ENCODE results near the gene UFD1. TPM values are rescaled to one million over a fixed set of nuclear protein-coding genes. Genes with fewer than 3 reads are reported as not detected.

The UFD1 gene, protein sequence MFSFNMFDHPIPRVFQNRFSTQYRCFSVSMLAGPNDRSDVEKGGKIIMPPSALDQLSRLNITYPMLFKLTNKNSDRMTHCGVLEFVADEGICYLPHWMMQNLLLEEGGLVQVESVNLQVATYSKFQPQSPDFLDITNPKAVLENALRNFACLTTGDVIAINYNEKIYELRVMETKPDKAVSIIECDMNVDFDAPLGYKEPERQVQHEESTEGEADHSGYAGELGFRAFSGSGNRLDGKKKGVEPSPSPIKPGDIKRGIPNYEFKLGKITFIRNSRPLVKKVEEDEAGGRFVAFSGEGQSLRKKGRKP
- 10 to 100 TPM; 39.6 to 73.8 (median 73.4) TPM for polyA plus RNA-seq

DNA sequence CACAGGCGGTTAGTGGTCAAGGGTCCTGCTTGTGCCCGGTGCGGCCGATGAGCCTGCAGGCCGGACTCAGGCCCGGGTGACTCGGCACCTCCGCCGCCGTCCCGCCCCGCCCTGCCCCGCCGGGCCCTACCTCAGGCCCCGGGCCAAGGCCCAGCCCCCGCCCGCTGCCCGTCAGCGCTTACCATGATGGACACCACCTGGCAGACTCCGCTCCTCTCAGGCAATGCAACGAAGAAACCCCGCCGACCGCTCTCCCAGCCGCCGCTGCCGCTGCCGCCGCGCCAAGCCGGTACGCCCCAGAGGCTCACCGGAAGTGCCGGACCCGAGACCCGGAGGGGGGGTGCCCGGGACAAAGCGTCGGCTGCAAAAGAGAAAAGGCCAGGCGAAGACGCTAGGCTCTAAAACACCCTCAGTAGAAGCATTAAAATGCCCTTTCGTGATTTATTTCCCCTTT lies at the start of gene UFD1:
Gene UFD1 (minus strand): TSS at position 293 of the 454 bp plus-strand sequence. CDS start 108 bp downstream, at position 185.
- WGBS, 3 donors: 0 to 1% (median 0%) methylated on average over 38 to 42 of the region's 42 CpGs
- H3K27ac ChIP-seq (ENCODE audit: low read depth, low read length): peak within 1 kb of the TSS; percentile 98

DNA sequence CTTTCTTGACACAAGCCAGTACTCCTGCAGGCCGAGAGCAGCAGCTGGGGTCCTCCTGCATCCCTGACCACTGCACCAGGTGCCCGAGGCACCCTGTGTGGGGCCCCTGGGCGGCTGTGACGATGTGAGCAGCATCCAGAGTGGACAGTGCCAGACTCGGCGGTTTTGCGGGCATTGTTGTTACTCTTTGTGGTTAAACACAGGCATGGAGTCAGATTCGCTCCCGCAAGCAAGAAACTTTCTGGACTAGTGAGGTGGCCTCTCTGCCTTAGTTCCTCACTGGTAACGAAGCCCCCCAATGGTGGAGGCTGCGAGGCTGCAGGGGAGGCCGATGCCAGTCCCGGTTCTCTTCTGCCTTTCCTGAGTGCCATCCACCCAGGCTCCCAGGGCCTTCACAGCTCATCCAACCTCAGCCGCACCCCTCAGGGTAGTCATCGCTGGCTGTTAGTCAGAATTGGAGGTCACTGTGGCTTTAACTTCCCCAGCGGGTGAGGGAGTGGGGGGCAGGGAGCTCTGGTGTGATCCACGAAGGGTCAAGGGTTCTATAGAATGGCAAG lies 48.9 kb upstream of the UFD1 start:
- WGBS, 3 donors: 70 to 78% (median 77%) methylated on average over 17 of the region's 17 CpGs
- no peak overlapping the region for H3K27ac ChIP-seq (ENCODE audit: low read depth, low read length)

DNA sequence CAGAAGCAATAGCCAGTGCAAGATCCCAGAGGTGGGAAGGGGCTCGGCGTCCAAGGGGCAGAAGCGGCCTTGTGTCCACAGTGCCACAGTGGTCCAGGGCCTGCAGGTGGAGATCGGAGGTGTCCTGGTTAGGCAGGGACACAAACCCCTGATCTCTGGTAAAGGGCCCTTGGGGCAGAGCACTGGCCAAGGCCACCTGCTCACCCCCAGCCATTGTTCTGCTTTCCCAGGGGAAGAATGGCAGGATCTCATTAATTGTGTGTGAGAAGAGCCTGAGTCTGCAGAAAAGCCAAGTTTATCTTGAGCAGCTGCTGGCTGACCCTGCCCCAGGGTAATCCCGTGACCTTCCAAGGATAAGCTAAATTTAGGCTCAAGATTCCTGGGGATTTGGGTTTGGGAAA lies 48.3 kb upstream of the UFD1 start:
- WGBS, 3 donors: 76 to 80% (median 77%) methylated on average over 5 of the region's 5 CpGs
- no peak overlapping the region for H3K27ac ChIP-seq (ENCODE audit: low read depth, low read length)

DNA sequence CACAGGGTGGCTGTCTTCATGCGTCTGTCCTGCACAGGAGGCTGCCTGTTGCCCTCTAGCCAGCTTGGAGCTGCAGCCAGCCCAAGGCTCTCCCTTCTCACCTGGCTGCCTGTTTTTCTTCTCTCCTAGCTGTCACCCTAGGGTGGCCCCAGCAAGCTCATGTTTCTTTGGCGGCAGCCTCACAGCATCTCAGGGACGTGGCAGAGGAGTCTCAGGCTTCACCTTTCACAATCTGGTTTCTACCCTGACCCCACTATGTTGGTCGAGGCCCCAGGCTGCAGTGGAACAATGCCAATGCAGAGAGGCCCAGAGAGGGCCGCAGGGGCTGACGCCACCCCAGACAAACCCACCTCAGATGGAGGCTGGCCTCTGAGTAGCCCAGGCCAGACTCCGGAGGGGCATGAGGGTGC lies 47.7 kb upstream of the UFD1 start:
- WGBS, 3 donors: 81 to 85% (median 83%) methylated on average over 7 of the region's 7 CpGs
- H3K27ac ChIP-seq (ENCODE audit: low read depth, low read length): no peak overlapping the region

DNA sequence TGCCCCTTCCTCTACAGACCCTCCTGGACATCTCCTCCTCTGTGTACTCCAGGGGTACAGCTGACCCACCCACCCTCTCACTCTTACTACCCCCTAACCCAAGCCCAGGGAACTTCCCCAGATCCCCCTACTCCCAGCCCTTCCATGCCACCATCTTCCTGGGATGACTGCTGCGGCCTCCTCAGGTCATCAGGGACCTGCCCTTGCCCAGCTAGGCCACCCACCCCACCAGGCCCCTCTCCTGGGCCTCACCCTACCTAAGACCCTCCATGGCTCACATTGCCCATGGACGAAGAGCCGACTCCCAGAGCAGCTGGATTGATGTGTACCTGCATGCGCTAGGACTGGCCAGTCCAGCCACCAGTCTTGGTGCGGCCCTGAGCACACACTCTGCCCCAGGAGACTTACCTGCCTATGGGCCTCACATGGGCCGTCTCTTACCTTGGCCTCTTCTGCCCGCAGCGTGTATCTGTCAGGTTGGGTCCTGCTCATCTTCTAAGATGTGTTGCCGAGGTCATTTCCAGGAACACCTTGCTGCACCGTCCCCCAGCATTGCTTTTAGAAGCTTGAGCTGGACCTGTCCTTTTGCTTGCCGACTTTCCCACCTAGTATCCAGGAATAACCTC lies 47.2 kb upstream of the UFD1 start:
- no peak overlapping the region for H3K27ac ChIP-seq (ENCODE audit: low read depth, low read length)
- 88 to 95% (median 90%) methylated on average over 11 of the region's 11 CpGs for WGBS, 3 donors

DNA sequence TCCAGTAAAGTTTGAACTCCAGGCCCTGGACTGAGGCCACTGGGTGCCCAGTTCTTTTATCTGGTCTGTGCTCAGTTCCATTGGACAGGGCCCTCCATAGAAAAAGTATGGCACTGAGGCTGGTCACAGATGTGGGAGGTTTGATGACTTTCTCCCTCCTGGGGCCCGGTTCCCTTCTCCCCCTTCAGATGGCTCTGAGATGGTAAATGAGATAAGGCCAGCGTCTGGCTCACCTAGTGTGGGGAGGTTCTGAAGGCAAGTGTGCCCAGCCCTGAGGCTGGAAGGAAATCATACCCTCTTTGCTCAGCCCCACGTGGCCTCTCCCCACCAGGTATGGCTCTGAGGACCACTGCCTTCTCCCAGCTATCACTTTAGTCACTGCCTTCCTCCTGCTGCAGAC lies 46.7 kb upstream of the UFD1 start:
- 51 to 61% (median 61%) methylated on average over 3 of the region's 3 CpGs for WGBS, 3 donors

DNA sequence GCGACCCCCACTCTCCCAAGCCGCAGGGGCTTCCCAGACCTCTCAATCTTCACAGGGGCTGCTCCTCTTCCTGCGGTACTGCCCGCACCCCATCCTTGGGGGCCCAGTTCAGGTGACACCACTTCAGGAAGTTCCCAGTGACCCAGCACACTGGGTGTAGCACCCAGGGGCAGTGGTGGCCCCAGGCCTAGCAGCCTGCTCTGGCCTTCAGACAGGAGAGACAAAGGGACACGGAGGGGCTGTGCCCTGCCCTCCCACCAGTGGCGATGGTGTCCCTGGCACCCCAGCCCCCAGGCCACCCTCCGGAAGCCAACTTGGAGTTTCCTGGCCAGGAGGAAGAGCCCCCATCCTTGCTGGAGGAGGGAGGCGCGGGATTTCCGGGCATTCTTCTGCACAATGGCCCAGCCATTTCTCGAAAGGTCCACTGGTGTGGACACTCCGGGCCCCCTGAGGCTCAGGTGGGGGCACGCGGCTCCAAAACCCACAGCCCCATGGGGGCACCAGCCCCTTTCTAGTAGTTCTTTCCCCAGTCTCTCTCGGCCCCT lies 46.2 kb upstream of the UFD1 start:
- H3K27ac ChIP-seq (ENCODE audit: low read depth, low read length): no peak overlapping the region
- WGBS, 3 donors: 60 to 66% (median 63%) methylated on average over 15 of the region's 15 CpGs

More for the DNA sequence above, 46.7 kb upstream of the UFD1 start:
- no peak overlapping the region for H3K27ac ChIP-seq (ENCODE audit: low read depth, low read length)

DNA sequence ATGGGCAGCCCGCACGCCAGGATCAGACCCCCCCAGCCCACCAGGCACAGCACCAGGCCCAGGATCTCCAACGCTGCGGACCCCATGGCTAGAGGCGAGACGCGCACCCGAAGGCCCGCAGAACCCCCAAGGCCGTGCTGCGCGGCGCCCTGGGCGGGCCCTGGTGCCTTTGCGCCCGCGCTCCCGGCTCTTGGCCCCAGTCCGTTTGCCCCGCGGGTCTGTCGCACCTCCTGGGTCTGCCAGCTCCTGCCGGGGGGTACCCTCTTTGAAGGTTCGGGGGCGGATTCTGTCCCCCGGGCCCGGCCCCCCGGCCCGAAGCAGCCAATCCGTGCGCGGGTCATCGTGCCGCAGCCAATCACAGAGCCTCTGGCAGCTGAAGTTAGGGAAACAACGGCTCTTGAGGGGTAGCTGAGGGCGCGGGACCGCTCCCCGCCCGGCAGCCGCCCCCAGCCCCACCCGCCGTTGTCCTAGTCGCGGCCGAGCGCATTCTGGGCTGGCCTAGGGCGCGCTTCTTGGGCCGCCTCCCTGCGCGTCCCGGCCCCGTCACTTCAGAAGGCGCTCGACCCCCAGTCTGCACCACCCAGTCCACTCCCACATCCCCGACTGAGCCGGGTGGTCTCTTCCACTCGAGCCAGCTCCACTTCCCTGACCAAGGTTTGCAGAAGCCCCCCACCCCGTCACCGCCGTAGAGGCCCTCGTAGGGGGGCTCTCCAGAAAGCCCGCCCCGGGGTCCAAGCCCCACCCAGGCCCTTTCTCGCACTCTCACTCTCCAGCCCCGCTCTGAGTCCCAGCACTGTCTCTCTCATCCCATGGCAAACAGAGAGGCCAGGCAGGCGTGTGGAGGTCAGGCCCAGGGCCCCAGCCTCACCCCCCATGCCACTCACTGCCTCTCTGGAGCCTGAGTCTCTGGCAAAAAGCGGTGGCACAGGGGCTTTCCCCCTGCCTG lies 45.5 kb upstream of the UFD1 start, which contains the start of gene CLDN5:
Gene CLDN5 (minus strand): TSS at position 241 of the 946 bp plus-strand sequence. CDS start 155 bp downstream, at position 86.
- H3K27ac ChIP-seq (ENCODE audit: low read depth, low read length): no peak within 1 kb of the TSS
- 2 to 4% (median 4%) methylated on average over 67 to 69 of the region's 69 CpGs for WGBS, 3 donors

DNA sequence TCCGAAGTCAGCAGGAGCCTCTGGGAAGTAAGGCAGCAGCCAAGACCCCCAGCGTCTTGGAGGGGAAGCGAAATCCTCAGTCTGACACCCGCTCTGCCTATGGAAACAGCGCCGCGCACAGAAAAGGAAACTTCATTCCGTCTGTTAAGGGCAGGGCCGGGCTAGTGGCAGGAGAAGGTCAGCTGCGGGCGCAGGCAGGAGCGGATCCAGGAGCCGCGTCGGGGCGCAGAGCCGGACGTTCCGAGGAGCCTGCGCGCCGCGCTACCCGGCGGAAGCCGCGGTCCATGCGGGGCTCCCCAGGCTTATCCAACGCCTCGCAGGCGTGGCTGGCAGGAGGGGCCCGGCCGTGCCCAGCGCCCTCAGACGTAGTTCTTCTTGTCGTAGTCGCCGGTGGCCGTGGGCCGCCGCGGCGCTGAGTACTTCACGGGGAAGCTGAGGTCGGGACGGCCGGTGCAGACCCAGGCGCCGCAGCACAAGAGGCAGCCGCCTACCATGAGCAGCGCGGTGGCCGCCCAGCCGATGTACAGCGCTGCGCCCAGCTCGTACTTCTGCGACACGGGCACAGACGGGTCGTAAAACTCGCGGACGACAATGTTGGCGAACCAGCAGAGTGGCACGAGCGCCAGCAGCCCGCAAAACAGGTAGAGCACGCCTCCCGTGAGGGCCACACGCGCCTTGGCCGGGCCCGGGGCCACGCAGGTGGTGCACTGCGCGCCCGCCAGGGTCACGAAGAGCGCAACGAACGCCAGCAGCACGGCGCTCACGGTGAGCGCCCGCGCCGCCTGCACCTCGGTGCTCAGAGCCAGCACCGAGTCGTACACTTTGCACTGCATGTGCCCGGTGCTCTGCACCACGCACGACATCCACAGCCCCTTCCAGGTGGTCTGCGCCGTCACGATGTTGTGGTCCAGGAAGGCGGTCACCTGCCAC lies 44.5 kb upstream of the UFD1 start:
- WGBS, 3 donors: 1 to 3% (median 2%) methylated on average over 92 to 99 of the region's 99 CpGs
- no peak overlapping the region for H3K27ac ChIP-seq (ENCODE audit: low read depth, low read length)

DNA sequence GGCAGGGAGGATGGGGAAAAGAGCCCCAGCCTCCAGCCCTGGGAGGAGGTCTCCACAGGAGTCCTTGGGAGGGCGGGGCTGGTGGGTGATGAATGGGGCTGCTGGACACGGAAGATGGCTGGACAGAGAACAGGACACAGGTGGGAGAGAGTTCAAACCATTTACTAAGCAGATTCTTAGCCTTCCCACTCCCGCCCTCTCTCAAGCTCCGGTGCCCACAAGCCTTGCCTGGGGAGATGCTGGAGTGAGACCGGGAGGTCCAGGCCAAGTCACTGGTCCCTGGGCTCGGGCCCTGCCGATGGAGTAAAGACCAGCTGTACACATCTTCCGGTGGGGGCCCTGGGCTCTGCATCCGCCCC lies 43.9 kb upstream of the UFD1 start:
- 24 to 26% (median 25%) methylated on average over 8 to 9 of the region's 9 CpGs for WGBS, 3 donors
- H3K27ac ChIP-seq (ENCODE audit: low read depth, low read length): no peak overlapping the region

DNA sequence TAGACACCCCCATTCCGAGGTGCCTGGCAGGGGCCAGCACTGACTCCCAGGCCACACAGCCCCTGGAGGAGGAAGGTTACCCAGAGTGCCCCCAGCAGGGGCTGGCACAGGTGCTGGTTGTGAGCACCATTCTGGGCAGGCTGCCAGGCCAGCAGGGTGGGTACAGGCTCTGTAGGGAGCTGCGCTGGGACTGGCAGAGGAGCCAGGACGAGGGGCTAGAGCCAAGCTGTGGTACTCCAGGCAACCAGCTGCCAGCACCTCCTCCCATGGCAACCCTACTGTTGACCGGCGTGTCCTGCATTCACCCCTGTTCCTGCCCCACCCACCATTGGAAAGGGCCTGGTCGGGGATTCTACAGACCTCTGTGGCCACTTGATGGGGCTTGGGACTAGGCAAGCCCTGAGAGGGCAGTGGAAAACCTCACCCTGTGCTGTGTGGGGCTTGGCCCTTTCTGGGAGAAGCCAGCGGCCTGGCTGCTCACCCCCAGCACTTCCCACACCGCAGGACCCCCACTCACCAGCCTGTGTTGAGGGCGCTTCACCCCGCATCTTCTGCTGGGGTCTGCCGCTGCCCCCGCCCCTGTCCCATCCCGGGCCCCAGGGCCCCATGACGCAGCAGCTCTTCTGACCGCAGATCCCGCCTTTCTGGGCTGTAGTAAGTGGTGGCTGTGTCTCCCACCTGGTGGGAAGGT lies 43.3 kb upstream of the UFD1 start:
- H3K27ac ChIP-seq (ENCODE audit: low read depth, low read length): no peak overlapping the region
- WGBS, 3 donors: 54 to 64% (median 62%) methylated on average over 15 to 16 of the region's 16 CpGs

DNA sequence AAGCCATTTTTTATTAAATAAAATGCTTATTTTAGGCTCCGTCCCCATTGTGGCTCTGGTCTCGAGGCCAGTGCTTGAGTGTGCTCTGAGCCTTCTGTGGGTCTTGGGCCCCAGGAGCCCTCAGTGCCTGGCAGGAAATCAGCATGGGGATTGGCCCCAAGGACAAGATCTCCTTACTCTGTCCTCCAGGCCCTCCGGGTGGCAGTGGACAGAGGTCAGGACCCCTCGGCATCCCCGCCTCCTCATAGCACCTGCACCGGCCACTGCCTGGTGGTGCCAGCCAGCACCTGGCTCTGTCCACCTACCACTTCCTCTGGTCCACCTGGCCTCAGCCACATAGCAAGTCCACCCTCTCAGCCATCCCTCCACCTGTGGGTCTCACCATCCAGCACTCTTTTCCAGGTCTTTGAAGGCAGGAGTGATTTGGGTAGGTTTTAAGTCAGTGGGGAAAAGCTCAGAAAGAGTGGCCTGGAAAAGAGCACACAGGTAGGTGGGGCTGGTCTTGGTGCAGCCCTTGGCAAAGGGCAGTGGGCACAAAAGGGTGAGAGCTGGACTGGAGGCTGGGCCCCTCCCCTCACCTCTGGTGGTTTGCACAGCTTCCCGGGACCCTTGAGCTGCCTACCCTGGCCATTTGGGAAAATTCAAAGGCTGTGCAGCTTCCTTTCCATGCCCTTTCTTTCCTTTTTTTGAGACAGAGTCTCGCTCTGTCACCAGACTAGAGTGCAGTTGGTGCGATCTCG lies 41.7 kb upstream of the UFD1 start:
- 86 to 94% (median 86%) methylated on average over 10 of the region's 10 CpGs for WGBS, 3 donors
- no peak overlapping the region for H3K27ac ChIP-seq (ENCODE audit: low read depth, low read length)

DNA sequence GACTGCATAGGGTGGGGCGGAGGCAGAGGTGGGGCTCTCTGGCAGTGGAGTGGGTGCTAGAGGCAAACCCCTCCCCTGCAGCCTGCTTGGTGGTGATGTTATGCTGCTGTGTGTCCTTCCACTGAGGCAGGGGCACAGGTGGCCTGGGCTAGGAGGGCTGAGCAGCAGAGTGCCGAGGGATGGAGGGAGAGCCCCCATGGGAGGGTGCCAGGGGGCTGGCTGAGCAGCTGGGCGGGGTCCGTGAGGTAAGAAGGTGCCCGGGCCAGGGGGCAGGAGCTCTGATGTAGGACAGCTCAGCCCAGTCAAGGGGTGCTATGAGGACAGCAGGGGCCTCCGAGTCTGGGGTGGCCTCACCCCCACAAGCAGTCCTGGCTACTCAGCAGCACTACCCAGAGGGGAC lies 41.0 kb upstream of the UFD1 start:
- WGBS, 3 donors: 84 to 86% (median 85%) methylated on average over 6 of the region's 6 CpGs
- H3K27ac ChIP-seq (ENCODE audit: low read depth, low read length): no peak overlapping the region

DNA sequence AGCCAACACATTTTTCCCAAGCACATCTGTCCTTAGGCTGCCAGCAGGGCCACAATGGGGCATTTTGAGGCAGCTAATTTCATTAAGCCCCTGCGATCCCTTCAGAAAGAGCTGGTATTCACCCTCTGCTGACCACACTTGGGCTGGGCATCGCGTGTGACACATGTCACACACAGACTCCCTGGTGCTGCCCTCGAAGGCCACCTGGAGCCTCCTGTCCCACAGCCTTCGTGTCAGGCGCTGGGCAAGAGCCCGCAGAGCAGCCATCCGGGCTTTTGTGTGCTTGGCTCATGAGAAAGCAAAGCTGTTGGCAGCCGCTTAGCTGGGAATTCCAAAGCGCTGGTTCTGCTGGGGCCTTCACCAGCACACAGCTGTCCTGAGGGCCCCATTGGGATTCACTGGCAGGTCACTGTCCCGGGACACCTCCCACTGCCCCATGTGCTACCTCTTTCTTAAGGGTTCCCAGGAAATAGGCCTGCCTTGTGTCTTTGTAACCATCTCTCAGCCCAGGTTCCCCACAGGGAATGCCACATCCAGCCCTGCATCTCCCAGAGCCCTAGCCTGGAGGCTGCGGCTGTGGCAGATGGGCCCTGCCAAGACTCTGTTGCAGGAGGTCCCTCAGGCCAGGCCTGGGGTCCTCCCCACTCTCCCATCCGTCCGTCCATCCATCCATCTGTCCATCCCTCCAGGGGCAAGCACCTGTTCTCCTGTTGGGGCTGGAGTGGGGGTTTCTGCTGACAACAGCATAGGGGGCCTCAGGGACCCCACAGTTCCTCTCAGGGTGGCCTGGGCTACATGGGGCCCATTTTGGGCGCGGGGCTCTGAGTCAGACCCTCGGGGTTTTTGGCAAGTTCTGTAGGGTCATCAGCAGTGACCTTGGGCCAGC lies 40.3 kb upstream of the UFD1 start:
- H3K27ac ChIP-seq (ENCODE audit: low read depth, low read length): no peak overlapping the region
- 80 to 94% (median 87%) methylated on average over 17 of the region's 17 CpGs for WGBS, 3 donors

DNA sequence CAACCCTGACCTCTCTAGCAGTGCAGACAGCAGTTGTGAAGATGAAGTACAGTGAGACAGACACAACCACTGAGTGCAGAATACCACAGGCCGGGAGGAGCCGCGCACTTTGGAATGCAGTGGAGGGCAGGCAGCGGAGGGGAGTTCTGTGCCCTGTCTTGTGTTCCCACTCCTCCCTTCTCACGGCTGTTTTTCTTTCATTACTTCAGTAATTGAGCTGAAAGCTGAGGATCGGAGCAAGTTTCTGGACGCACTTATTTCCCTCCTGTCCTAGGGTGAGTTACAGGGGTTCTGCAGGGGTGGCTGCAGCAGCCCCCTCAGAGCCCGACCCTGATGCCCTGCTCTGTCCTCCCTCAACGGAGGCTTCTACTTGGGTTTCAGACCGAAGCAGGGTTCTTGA lies 39.6 kb upstream of the UFD1 start:
- no peak overlapping the region for H3K27ac ChIP-seq (ENCODE audit: low read depth, low read length)
- 85 to 91% (median 89%) methylated on average over 10 of the region's 10 CpGs for WGBS, 3 donors
